Pancreas (tissue), 10 donors: ENCODE results near the gene BZW2. TPM values are rescaled to one million over a fixed set of nuclear protein-coding genes. Genes with fewer than 3 reads are reported as not detected.

ENCODE experiments used
- ATAC-seq, 4 donors: fragments of 200-7000 bp; cut with Tn5 transposase; one replicate each; pipeline versions ENCODE4 v1.8.0 to v1.9.1; 2020; ENCODE audit warnings: mild to moderate bottlenecking in 4 of 4, moderate library complexity in 4 of 4
- DNase-seq, 6 donors: peaks; one replicate each; pipeline ENCODE4 v3.0.0-alpha.2; 2020
- FAIRE-seq: peaks from 2 replicates; lab custom pipeline; 2012; peaks lifted over from hg19 to GRCh38; lab: Jason Lieb, UNC
- H3K27ac ChIP-seq, 4 donors: fragments of 200-600 bp; sonication (generic); 1 replicate in 3 of 4; 2 replicates in 1 of 4; pipeline versions ENCODE4 v1.5.0 to v1.8.0; 2020
- H3K27me3 ChIP-seq, 4 donors: fragments of 200-600 bp; one replicate each; pipeline ENCODE4 v1.8.0; 2021
- H3K36me3 ChIP-seq, 3 donors: fragments of 200-600 bp; sonication (generic) in 1 of 3; one replicate each; pipeline versions ENCODE4 v1.5.0 to v1.8.0; 2020 to 2021
- H3K4me1 ChIP-seq, 3 donors: fragments of 200-600 bp; one replicate each; pipeline ENCODE4 v1.8.0; 2021
- H3K4me3 ChIP-seq, 4 donors: fragments of 200-600 bp; sonication (generic) in 2 of 4; one replicate each; pipeline versions ENCODE4 v1.5.0 to v1.8.0; 2020 to 2021
- H3K9me3 ChIP-seq, 4 donors: fragments of 200-600 bp; one replicate each; pipeline ENCODE4 v1.8.0; 2021
- WGBS, 2 donors: extraction: QIAGEN DNeasy Blood & Tissue Kit; methylation state at CpG; one replicate each; pipeline ENCODE4 v1.1.7; 2013; 5-methylcytosine and 5-hydroxymethylcytosine counted together
- intact Hi-C, 3 donors: fragments of 100-400 bp; cut with DNase I; formaldehyde crosslinking; loops; one replicate each; pipeline versions ENCODE4 v1.11.1 to v1.14.2; 2022
- polyA plus RNA-seq, 2 donors: library from polyadenylated mRNA; stranded (reverse); fragments of 200-250 nt; gene quantifications; one replicate each; pipeline ENCODE4 v1.2.3, GENCODE V29; 2013
- total RNA-seq, 6 donors: library from RNA; stranded (reverse); fragmentation: NEBNext Ultra II Directional in 4 of 6; extraction: Animal tissue kit (Norgen Biotek cat#: 25700) in 4 of 6; gene quantifications; one replicate each; pipeline versions ENCODE4 v1.2.1 to v1.2.4, GENCODE V29; 2021 to 2023
- TF ChIP-seq, protein P1 (sequence below), 4 donors: fragments of 200-600 bp; sonication (generic) in 3 of 4; IDR thresholded peaks; one replicate each; pipeline versions ENCODE4 v1.5.0 to v1.8.0; 2021; ENCODE audit warnings: antibody characterized with exemption in 4 of 4
- donor health status: healthy with polysubstance abuse.
- donor health status: DM: no; HTN: no; CAD: no; lungs with moderate emphysema.
- donor health status: DM: no; HTN: no; CAD: no.
- donor health status: control.
- donor health status: control.
- donor health status: Bipolar disorder and iron deficiency.
- donor health status: DM: yes; HTN: yes; CAD: no.
- donor health status: DM: no; HTN: no; CAD: no.
- donor health status: DM: no; HTN: no; CAD: no.
- donor health status: DM: yes; HTN: yes; CAD: no.

BZW2 gene
- total and polyA plus RNA-seq, 8 donors: 10.5 to 29.9 (median 18.2) TPM

GRCh38 chr7:16647435-16647960 lies 1.5 kb downstream of the BZW2 start:
- DNase-seq: no peak
- peaks cover 0 to 34% (median 19%) of the 10 kb centered on the region in 3 donors for H3K4me1 ChIP-seq
- H3K9me3 ChIP-seq: no peaks in the 10 kb centered on the region
- H3K27ac ChIP-seq: no peak overlapping the region
- H3K4me3 ChIP-seq: peak overlapping the region in 1 of 4 donors; percentile 8
- no peak for ATAC-seq
- 36 to 42% methylated on average over 2 of the region's 2 CpGs for WGBS, 2 donors
- intact Hi-C loops: no loop called here
- H3K27me3 ChIP-seq: no peaks in the 10 kb centered on the region
- H3K36me3 ChIP-seq: no peaks in the 10 kb centered on the region
- TF ChIP-seq, protein P1, sequence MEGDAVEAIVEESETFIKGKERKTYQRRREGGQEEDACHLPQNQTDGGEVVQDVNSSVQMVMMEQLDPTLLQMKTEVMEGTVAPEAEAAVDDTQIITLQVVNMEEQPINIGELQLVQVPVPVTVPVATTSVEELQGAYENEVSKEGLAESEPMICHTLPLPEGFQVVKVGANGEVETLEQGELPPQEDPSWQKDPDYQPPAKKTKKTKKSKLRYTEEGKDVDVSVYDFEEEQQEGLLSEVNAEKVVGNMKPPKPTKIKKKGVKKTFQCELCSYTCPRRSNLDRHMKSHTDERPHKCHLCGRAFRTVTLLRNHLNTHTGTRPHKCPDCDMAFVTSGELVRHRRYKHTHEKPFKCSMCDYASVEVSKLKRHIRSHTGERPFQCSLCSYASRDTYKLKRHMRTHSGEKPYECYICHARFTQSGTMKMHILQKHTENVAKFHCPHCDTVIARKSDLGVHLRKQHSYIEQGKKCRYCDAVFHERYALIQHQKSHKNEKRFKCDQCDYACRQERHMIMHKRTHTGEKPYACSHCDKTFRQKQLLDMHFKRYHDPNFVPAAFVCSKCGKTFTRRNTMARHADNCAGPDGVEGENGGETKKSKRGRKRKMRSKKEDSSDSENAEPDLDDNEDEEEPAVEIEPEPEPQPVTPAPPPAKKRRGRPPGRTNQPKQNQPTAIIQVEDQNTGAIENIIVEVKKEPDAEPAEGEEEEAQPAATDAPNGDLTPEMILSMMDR (IDR thresholded peaks at IDR 0.05): no peak
- no peak for FAIRE-seq

GRCh38 chr7:16648551-16648950 lies 2.6 kb downstream of the BZW2 start:
- Histone ChIP-seq H3K27me3 (no peaks in the 10 kb centered on the region), H3K4me3 (no peak overlapping the region), H3K4me1 (peaks cover 0 to 37% (median 18%) of the 10 kb centered on the region in 3 donors), H3K27ac (no peak overlapping the region), H3K36me3 (no peaks in the 10 kb centered on the region), H3K9me3 (no peaks in the 10 kb centered on the region)
- 63 to 75% methylated on average over 1 of the region's 1 CpG for WGBS, 2 donors
- FAIRE-seq (no peak), ATAC-seq (no peak), DNase-seq (no peak)
- intact Hi-C loops: no loop called here
- TF ChIP-seq, protein P1 (IDR thresholded peaks at IDR 0.05): no peak

DNA sequence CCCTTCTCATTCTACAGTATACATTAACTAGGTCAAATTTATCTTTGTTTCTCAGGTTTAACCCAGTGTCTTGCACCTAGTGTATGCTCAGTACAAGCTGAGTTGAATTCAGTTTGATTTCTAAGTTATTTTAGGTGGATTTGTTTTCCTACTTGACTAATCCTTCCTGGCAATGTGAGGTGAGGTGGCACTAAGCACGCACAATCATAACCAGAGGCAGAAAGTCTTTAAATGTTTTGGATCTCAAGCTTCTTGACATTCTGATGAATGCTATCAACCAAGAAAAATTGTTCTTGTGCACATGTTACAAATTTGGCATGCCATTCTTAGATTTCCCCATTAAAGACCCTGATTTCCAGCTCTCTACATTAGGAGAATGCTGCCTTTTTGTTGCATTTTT lies 3.2 kb downstream of the BZW2 start:
- no peaks in the 10 kb centered on the region for H3K9me3 ChIP-seq
- FAIRE-seq: no peak
- H3K27me3 ChIP-seq: no peaks in the 10 kb centered on the region
- no peaks in the 10 kb centered on the region for H3K36me3 ChIP-seq
- H3K4me1 ChIP-seq: peaks cover 0 to 33% (median 18%) of the 10 kb centered on the region in 3 donors
- DNase-seq: no peak
- intact Hi-C loops: no loop called here
- H3K27ac ChIP-seq: peak overlapping the region in 1 of 4 donors; percentile 5
- no peak overlapping the region for H3K4me3 ChIP-seq
- 75 to 81% methylated on average over 1 of the region's 1 CpG for WGBS, 2 donors
- TF ChIP-seq, protein P1 (IDR thresholded peaks at IDR 0.05): no peak
- ATAC-seq: no peak

- H3K4me3 ChIP-seq: no peak overlapping the region
- WGBS, 2 donors: 80 to 81% methylated on average over 2 of the region's 2 CpGs
- H3K27me3 ChIP-seq: no peaks in the 10 kb centered on the region
- ATAC-seq (no peak), DNase-seq (no peak), FAIRE-seq (no peak)
- H3K36me3 ChIP-seq: no peaks in the 10 kb centered on the region
- no peaks in the 10 kb centered on the region for H3K9me3 ChIP-seq
- intact Hi-C loops: no loop called here
- peaks cover 0 to 30% (median 18%) of the 10 kb centered on the region in 3 donors for H3K4me1 ChIP-seq
- H3K27ac ChIP-seq: no peak overlapping the region
- TF ChIP-seq, protein P1 (IDR thresholded peaks at IDR 0.05): no peak
Observed at GRCh38 chr7:16650266-16650665, 4.3 kb downstream of the BZW2 start.

DNA sequence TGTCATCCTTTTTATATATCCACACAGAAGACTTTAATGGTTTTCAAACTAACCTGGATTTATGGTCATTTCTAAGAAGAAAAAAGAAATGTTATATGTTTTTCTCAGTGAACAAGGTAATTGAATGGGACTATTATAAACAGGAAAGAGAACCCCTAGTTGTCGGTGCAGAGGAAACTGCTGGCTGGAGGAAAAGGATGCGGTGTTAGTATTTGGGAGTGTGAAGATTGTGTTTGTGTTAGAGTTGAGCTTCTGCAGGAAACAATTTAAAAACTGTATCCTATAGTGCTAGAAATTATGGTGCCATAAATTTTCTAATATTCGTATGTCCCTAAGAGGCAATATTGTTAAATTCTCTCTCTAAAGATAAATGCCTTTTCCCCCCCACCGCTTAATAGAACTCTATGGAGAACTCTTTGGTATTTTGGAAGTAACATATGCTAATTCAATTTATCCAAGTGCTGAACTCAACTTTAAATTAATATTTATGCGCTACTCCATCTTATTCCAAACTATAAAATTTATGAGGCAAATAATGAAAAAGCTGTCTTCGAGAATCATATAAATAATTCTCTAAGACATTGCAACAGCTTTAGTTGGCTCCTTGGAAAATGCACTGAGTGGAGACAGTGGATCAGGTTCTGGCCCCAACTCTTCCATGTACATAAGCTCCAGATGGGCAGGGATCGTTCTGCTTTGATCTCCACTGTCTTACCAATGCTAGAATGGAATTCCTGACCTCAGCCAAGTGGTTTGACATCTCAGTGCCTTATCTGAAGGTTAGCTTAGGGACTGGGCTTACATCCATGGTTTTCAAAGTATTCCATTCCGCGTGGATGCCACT lies 5.6 kb downstream of the BZW2 start:
- intact Hi-C loops: no loop called here
- Histone ChIP-seq H3K4me3 (no peak overlapping the region), H3K36me3 (no peaks in the 10 kb centered on the region), H3K27me3 (no peaks in the 10 kb centered on the region), H3K4me1 (peaks cover 0 to 30% (median 18%) of the 10 kb centered on the region in 3 donors), H3K9me3 (no peaks in the 10 kb centered on the region), H3K27ac (no peak overlapping the region)
- ATAC-seq: no peak
- WGBS, 2 donors: 70 to 77% methylated on average over 9 of the region's 9 CpGs
- TF ChIP-seq, protein P1 (IDR thresholded peaks at IDR 0.05): no peak
- no peak for FAIRE-seq
- no peak for DNase-seq
